SHP77 (cell line): ENCODE measurements around the gene SCRN2.

Experiments
- DNase-seq, 2 experiments: peaks; one replicate each; lab custom pipeline; 2025; lab: John Stamatoyannopoulos, UW

The SCRN2 gene

GRCh38 chr17:47872019-47872650, 31.1 kb upstream of the SCRN2 start:
- no peak for DNase-seq

GRCh38 chr17:47871048-47871447, 30.0 kb upstream of the SCRN2 start:
- no peak for DNase-seq

GRCh38 chr17:47870056-47870455, 29.0 kb upstream of the SCRN2 start:
- no peak for DNase-seq

- no peak for DNase-seq
These were observed 28.0 kb upstream of the SCRN2 start for GRCh38 chr17:47869114-47869513.

GRCh38 chr17:47867813-47868533, 26.9 kb upstream of the SCRN2 start:
- no peak for DNase-seq

GRCh38 chr17:47866941-47867340, 25.9 kb upstream of the SCRN2 start:
- DNase-seq = no peak

GRCh38 chr17:47864791-47865216, 23.7 kb upstream of the SCRN2 start:
- DNase-seq = no peak

GRCh38 chr17:47862621-47863440, 21.8 kb upstream of the SCRN2 start:
- DNase-seq = no peak

GRCh38 chr17:47860386-47860785, 19.3 kb upstream of the SCRN2 start:
- DNase-seq = no peak

- DNase-seq = no peak
These were observed 16.7 kb upstream of the SCRN2 start for GRCh38 chr17:47857551-47858455.

- no peak for DNase-seq
These were observed 15.8 kb upstream of the SCRN2 start for GRCh38 chr17:47856830-47857229.

- DNase-seq = no peak
These were observed 14.7 kb upstream of the SCRN2 start for GRCh38 chr17:47855737-47856136.

GRCh38 chr17:47853616-47854015, 12.5 kb upstream of the SCRN2 start:
- no peak for DNase-seq

- DNase-seq = no peak
These were observed 11.3 kb upstream of the SCRN2 start for GRCh38 chr17:47852113-47852949.

- DNase-seq = no peak
These were observed 10.7 kb upstream of the SCRN2 start for GRCh38 chr17:47851764-47852112.

- DNase-seq = peak; percentile 27 to 65
These were observed 9.9 kb upstream of the SCRN2 start, which contains the start of gene SP6 for GRCh38 chr17:47850692-47851573. SP6 (minus strand) TSS chr17:47851163; CDS start chr17:47848429, 2,734 bp downstream.

GRCh38 chr17:47850373-47850691, 9.3 kb upstream of the SCRN2 start:
- no peak for DNase-seq

- DNase-seq = no peak
These were observed 7.1 kb upstream of the SCRN2 start for GRCh38 chr17:47848198-47848513.

- no peak for DNase-seq
These were observed 6.5 kb upstream of the SCRN2 start for GRCh38 chr17:47847341-47848197.
